Cardiac muscle cell (in vitro differentiated cells and primary cell): ENCODE data around the gene RBM15B. TPM values are rescaled to one million over a fixed set of nuclear protein-coding genes. Genes with fewer than 3 reads are reported as not detected.

Experiments used
- DNase-seq, 2 donors: peaks; one replicate each; pipeline versions ENCODE4 v3.0.0 to v3.0.0-alpha.2; 2010 to 2017; ENCODE audit warnings: low read depth in 1 of 2, low spot score in 1 of 2
- H3K27ac ChIP-seq: fragments of 200-600 bp; sonication (generic); 2 replicates; pipeline ENCODE4 v1.5.1; 2016
- H3K27me3 ChIP-seq: fragments of 200-600 bp; sonication (generic); 2 replicates; pipeline ENCODE4 v1.6.0; 2016; ENCODE audit warnings: control low read depth
- H3K36me3 ChIP-seq: fragments of 200-600 bp; sonication (generic); 2 replicates; pipeline ENCODE4 v1.5.1; 2016; ENCODE audit warnings: control low read depth
- H3K4me1 ChIP-seq: fragments of 200-600 bp; sonication (generic); 2 replicates; pipeline ENCODE4 v1.8.1; 2017; ENCODE audit warnings: low read depth, mild to moderate bottlenecking, mixed run types
- H3K4me3 ChIP-seq: fragments of 200-600 bp; sonication (generic); 2 replicates; pipeline ENCODE4 v1.5.1; 2016; ENCODE audit warnings: mild to moderate bottlenecking
- H3K9me3 ChIP-seq: fragments of 200-600 bp; sonication (generic); 2 replicates; pipeline ENCODE4 v1.5.1; 2017; ENCODE audit warnings: low read depth, mild to moderate bottlenecking, control low read depth
- CTCF ChIP-seq: IDR thresholded peaks from 2 replicates; pipeline ENCODE4 v1.5.1; 2012; ENCODE audit warnings: low read depth, mild to moderate bottlenecking, low read length
- polyA plus RNA-seq: library from polyadenylated mRNA; unstranded; fragments of >200 nt; fragmentation: Nextera tagmentation; extraction: Ambion mirVana; gene quantifications from 2 replicates; pipeline ENCODE4 v1.2.1, GENCODE V29; 2016
- total RNA-seq: library from RNA; depleted of rRNA; stranded (reverse); fragments of >200 nt; gene quantifications from 2 replicates; pipeline ENCODE4 v1.2.3, GENCODE V29; 2016

Gene RBM15B
- total and polyA plus RNA-seq, 2 experiments from 2014 or later: 37.9 to 55.8 TPM

- Histone ChIP-seq H3K4me1 (peaks cover 15% of the 10 kb centered on the region), H3K27ac (peak overlapping the region; percentile 69), H3K36me3 (peaks cover 43% of the 10 kb centered on the region), H3K27me3 (no peaks in the 10 kb centered on the region), H3K4me3 (no peak overlapping the region), H3K9me3 (no peaks in the 10 kb centered on the region)
- DNase-seq: no peak
- no peak for TF ChIP-seq CTCF
Measured at GRCh38 chr3:51396401-51396800, 5.3 kb downstream of the RBM15B start.

GRCh38 chr3:51397392-51397791, 6.3 kb downstream of the RBM15B start:
- DNase-seq: no peak
- Histone ChIP-seq H3K27me3 (no peaks in the 10 kb centered on the region), H3K36me3 (peaks cover 45% of the 10 kb centered on the region), H3K4me3 (no peak overlapping the region), H3K27ac (peak overlapping the region; percentile 64), H3K4me1 (peaks cover 10% of the 10 kb centered on the region), H3K9me3 (no peaks in the 10 kb centered on the region)
- TF ChIP-seq CTCF: no peak

GRCh38 chr3:51398595-51399310, 7.7 kb downstream of the RBM15B start:
- no peak for DNase-seq
- peak overlapping the region; percentile 54 for H3K27ac ChIP-seq
- H3K9me3 ChIP-seq: no peaks in the 10 kb centered on the region

GRCh38 chr3:51400166-51400565, 9.1 kb downstream of the RBM15B start:
- TF ChIP-seq CTCF: no peak
- DNase-seq: no peak
- Histone ChIP-seq H3K36me3 (peaks cover 23% of the 10 kb centered on the region), H3K27ac (no peak overlapping the region), H3K9me3 (no peaks in the 10 kb centered on the region), H3K4me1 (peaks cover 14% of the 10 kb centered on the region), H3K27me3 (no peaks in the 10 kb centered on the region), H3K4me3 (no peak overlapping the region)

More at GRCh38 chr3:51398595-51399310, 7.7 kb downstream of the RBM15B start:
- no peaks in the 10 kb centered on the region for H3K27me3 ChIP-seq
- peaks cover 12% of the 10 kb centered on the region for H3K4me1 ChIP-seq
- no peak for TF ChIP-seq CTCF
- H3K36me3 ChIP-seq: peaks cover 36% of the 10 kb centered on the region
- no peak overlapping the region for H3K4me3 ChIP-seq

- peaks cover 14% of the 10 kb centered on the region for H3K4me1 ChIP-seq
- no peak overlapping the region for H3K4me3 ChIP-seq
- no peaks in the 10 kb centered on the region for H3K9me3 ChIP-seq
- TF ChIP-seq CTCF: no peak
- peaks cover 19% of the 10 kb centered on the region for H3K36me3 ChIP-seq
- H3K27me3 ChIP-seq: no peaks in the 10 kb centered on the region
- H3K27ac ChIP-seq: no peak overlapping the region
- no peak for DNase-seq
Measured at GRCh38 chr3:51401735-51402134, 10.7 kb downstream of the RBM15B start.
